HEK293T (cell line): ENCODE results near the gene MED10.

Experiments used
- CTCF ChIA-PET: fragments of 350-600 bp; formaldehyde crosslinking; extraction: SDS; loops from one replicate; lab custom pipeline; 2021; ENCODE audit warnings: antibody characterized with exemption, inconsistent platforms; lab: Yijun Ruan, JAX
- POLR2A ChIA-PET: fragments of 350-600 bp; formaldehyde crosslinking; extraction: SDS; loops from one replicate; lab custom pipeline; 2020; ENCODE audit warnings: antibody characterized with exemption, inconsistent platforms; lab: Yijun Ruan, JAX
- DNase-seq: peaks from one replicate; pipeline ENCODE4 v3.0.0; 2012; ENCODE audit warnings: mixed read lengths; ENCODE audit errors: extremely low spot score
- ARNT ChIP-seq: fragments of 450-650 bp; IDR thresholded peaks from 2 replicates; pipeline ENCODE4 v1.6.1; 2017; ENCODE audit warnings: mild to moderate bottlenecking
- BHLHE40 ChIP-seq: fragments of 450-650 bp; IDR thresholded peaks from 2 replicates; pipeline ENCODE4 v1.6.1; 2016; ENCODE audit warnings: mild to moderate bottlenecking, moderate library complexity, borderline replicate concordance
- CTBP1 ChIP-seq: fragments of 450-650 bp; IDR thresholded peaks from 2 replicates; pipeline ENCODE4 v1.6.1; 2016; ENCODE audit warnings: borderline replicate concordance
- ELF4 ChIP-seq: fragments of 450-650 bp; IDR thresholded peaks from 2 replicates; pipeline ENCODE4 v1.6.1; 2017; ENCODE audit warnings: antibody characterized with exemption
- FOXA1 ChIP-seq: fragments of 450-650 bp; IDR thresholded peaks from 2 replicates; pipeline ENCODE4 v1.6.1; 2016; ENCODE audit warnings: mild to moderate bottlenecking
- FOXK2 ChIP-seq: fragments of 450-650 bp; IDR thresholded peaks from 2 replicates; pipeline ENCODE4 v1.6.1; 2016; ENCODE audit warnings: mild to moderate bottlenecking
- FOXM1 ChIP-seq: fragments of 450-650 bp; IDR thresholded peaks from 2 replicates; pipeline ENCODE4 v1.6.1; 2017; ENCODE audit warnings: mild to moderate bottlenecking, borderline replicate concordance
- HDGF ChIP-seq: fragments of 450-650 bp; IDR thresholded peaks from 2 replicates; pipeline ENCODE4 v1.6.1; 2017; ENCODE audit warnings: antibody characterized with exemption, borderline replicate concordance
- L3MBTL2 ChIP-seq: fragments of 450-650 bp; conservative IDR thresholded peaks from 2 replicates; pipeline ENCODE4 v1.6.1; 2016; ENCODE audit warnings: mild to moderate bottlenecking
- LEF1 ChIP-seq: fragments of 450-650 bp; IDR thresholded peaks from 2 replicates; pipeline ENCODE4 v1.6.1; 2017; ENCODE audit warnings: mild to moderate bottlenecking, borderline replicate concordance
- NFRKB ChIP-seq: fragments of 450-650 bp; IDR thresholded peaks from 2 replicates; pipeline ENCODE4 v1.6.1; 2016; ENCODE audit warnings: mild to moderate bottlenecking, moderate library complexity
- PKNOX1 ChIP-seq: fragments of 450-650 bp; IDR thresholded peaks from 2 replicates; pipeline ENCODE4 v1.6.1; 2016
- SP1 ChIP-seq: fragments of 450-650 bp; IDR thresholded peaks from 2 replicates; pipeline ENCODE4 v1.6.1; 2017
- SUZ12 ChIP-seq: fragments of 450-650 bp; IDR thresholded peaks from 2 replicates; pipeline ENCODE4 v1.6.1; 2016; ENCODE audit warnings: mild to moderate bottlenecking
- TARDBP ChIP-seq: fragments of 450-650 bp; IDR thresholded peaks from 2 replicates; pipeline ENCODE4 v1.6.1; 2016
- ZNF384 ChIP-seq: fragments of 450-650 bp; IDR thresholded peaks from 2 replicates; pipeline ENCODE4 v1.6.1; 2016

The MED10 gene

GRCh38 chr5:6408260-6408596 is 29.9 kb upstream of the MED10 start:
- POLR2A ChIA-PET, result no interaction called here
- no peak for DNase-seq
- CTCF ChIA-PET, result interaction anchor here (0.9 kb wide), 1 partner anchor 11 kb away, joined by 3 read pairs; no protein-coding TSS in a partner anchor
- TF ChIP-seq SP1, result no peak
- TF ChIP-seq L3MBTL2, result no peak
- no peak for TF ChIP-seq TARDBP
- no peak for TF ChIP-seq ARNT
- no peak for TF ChIP-seq SUZ12
- no peak for TF ChIP-seq ELF4
- no peak for TF ChIP-seq FOXM1
- TF ChIP-seq LEF1, result no peak
- TF ChIP-seq PKNOX1, result no peak
- TF ChIP-seq CTBP1, result no peak
- no peak for TF ChIP-seq BHLHE40
- no peak for TF ChIP-seq NFRKB
- TF ChIP-seq ZNF384, result no peak
- no peak for TF ChIP-seq HDGF

GRCh38 chr5:6407558-6408259 is 29.4 kb upstream of the MED10 start:
- ChIA-PET POLR2A (no interaction called here), CTCF (no interaction called here)
- TF ChIP-seq LEF1, result no peak
- TF ChIP-seq ELF4, result no peak
- no peak for TF ChIP-seq FOXK2
- no peak for TF ChIP-seq BHLHE40
- TF ChIP-seq SP1, result no peak
- DNase-seq, result no peak

- CTCF ChIA-PET, result no interaction called here
- no peak for DNase-seq
- no peak for TF ChIP-seq CTBP1
- POLR2A ChIA-PET, result no interaction called here
Observed at GRCh38 chr5:6405591-6405990, 27.2 kb upstream of the MED10 start.

- ChIA-PET CTCF (no interaction called here), POLR2A (no interaction called here)
- no peak for DNase-seq
- TF ChIP-seq SUZ12, result no peak
- TF ChIP-seq FOXA1, result no peak
- no peak for TF ChIP-seq FOXM1
- TF ChIP-seq HDGF, result no peak
- no peak for TF ChIP-seq NFRKB
- no peak for TF ChIP-seq ARNT
- no peak for TF ChIP-seq ZNF384
- no peak for TF ChIP-seq TARDBP
- no peak for TF ChIP-seq L3MBTL2
- no peak for TF ChIP-seq FOXK2
- TF ChIP-seq PKNOX1, result no peak
- TF ChIP-seq ELF4, result no peak
- no peak for TF ChIP-seq LEF1
- no peak for TF ChIP-seq CTBP1
- TF ChIP-seq SP1, result no peak
- TF ChIP-seq BHLHE40, result no peak
Observed at GRCh38 chr5:6404129-6404528, 25.8 kb upstream of the MED10 start.

- DNase-seq, result no peak
- TF ChIP-seq SP1 (no peak), CTBP1 (no peak), ZNF384 (no peak), PKNOX1 (no peak), FOXA1 (no peak), FOXK2 (no peak), TARDBP (no peak), L3MBTL2 (no peak), NFRKB (no peak), HDGF (no peak), ARNT (no peak), LEF1 (no peak), SUZ12 (no peak), ELF4 (no peak), BHLHE40 (no peak), FOXM1 (no peak)
- CTCF ChIA-PET, result no interaction called here
- POLR2A ChIA-PET, result no interaction called here
Observed at GRCh38 chr5:6403416-6403815, 25.1 kb upstream of the MED10 start.

- DNase-seq, result no peak
- POLR2A ChIA-PET, result no interaction called here
- TF ChIP-seq L3MBTL2, result no peak
- no peak for TF ChIP-seq CTBP1
- no peak for TF ChIP-seq BHLHE40
- no peak for TF ChIP-seq HDGF
- no peak for TF ChIP-seq FOXA1
- no peak for TF ChIP-seq ZNF384
- TF ChIP-seq FOXK2, result no peak
- TF ChIP-seq PKNOX1, result no peak
- TF ChIP-seq SUZ12, result no peak
- TF ChIP-seq NFRKB, result no peak
- TF ChIP-seq LEF1, result no peak
- TF ChIP-seq ARNT, result no peak
- TF ChIP-seq ELF4, result no peak
- no peak for TF ChIP-seq SP1
- no peak for TF ChIP-seq FOXM1
- TF ChIP-seq TARDBP, result no peak
- CTCF ChIA-PET, result no interaction called here
Observed at GRCh38 chr5:6402939-6403338, 24.6 kb upstream of the MED10 start.
